GM12873 (cell line): ENCODE measurements around the gene KCND3.

Source experiments
- CTCF ChIP-seq: IDR thresholded peaks from 2 replicates; pipeline ENCODE4 v1.5.1; 2012; ENCODE audit warnings: low read depth, mild to moderate bottlenecking, moderate library complexity, low read length, control low read depth; ENCODE audit not compliant: insufficient read depth; ENCODE audit errors: missing control alignments

Gene KCND3

GRCh38 chr1:111750856-111751255 is 238.6 kb downstream of the KCND3 start:
- TF ChIP-seq CTCF = no peak

GRCh38 chr1:111749628-111750027 is 239.8 kb downstream of the KCND3 start:
- TF ChIP-seq CTCF = no peak

- TF ChIP-seq CTCF = no peak
These were observed 241.5 kb downstream of the KCND3 start for GRCh38 chr1:111747947-111748346.

- TF ChIP-seq CTCF = peak; percentile 89
These were observed 242.2 kb downstream of the KCND3 start for GRCh38 chr1:111747282-111747734.

GRCh38 chr1:111746614-111746999 is 242.9 kb downstream of the KCND3 start:
- no peak for TF ChIP-seq CTCF

- TF ChIP-seq CTCF = no peak
These were observed 243.5 kb downstream of the KCND3 start for GRCh38 chr1:111745675-111746613.

GRCh38 chr1:111743679-111744101 is 245.8 kb downstream of the KCND3 start:
- TF ChIP-seq CTCF = no peak
